Activated T-cell treated with anti-CD3 and anti-CD28 coated beads, Interleukin-2, amount 50 U/mL, for 48 hours (primary cell): Measurements from ENCODE around the gene FRS3.
"Not testable (repeated sequence)": the region's sequence is repeated elsewhere in the genome, so short reads cannot be mapped to it uniquely, and the experiment has no call there.

Experiments
- DNase-seq, 2 experiments: peaks; one replicate each; pipeline ENCODE4 v3.0.0-alpha.2; 2020

The FRS3 gene

DNA sequence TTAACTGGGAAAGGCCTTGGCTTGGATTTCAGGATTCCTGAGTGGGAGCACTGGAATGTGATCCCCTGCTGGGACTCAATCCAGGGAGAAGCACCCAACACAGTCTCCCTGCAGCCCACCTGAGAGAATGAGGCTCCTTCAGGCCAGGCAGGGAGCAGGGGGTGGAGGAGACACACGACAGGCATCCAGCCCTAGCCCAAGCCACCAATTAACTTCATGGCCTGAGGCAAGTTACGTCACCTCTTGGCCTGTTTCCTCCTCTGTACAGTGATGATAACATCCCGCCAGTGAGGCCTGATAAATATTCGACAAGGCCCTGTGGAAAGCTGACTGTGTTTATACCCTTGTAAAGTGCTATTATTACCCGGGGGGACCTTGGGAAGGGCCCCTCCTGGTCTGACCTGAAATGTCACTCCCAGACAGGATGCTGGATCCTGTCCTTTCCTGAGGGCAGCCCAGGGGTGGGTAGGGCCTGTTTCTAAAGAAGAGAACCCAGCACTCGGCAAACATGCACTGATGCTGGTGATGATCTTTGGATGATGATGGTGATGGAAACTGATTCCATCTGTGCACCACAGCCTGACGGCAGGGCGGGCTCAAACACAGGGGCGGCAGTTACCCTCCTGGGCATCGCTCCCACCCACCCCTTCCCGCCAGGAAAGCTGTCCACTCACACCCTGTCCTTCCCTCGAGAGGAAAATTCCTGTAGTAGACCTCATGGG is 12.4 kb downstream of the FRS3 start:
- no peak for DNase-seq

DNA sequence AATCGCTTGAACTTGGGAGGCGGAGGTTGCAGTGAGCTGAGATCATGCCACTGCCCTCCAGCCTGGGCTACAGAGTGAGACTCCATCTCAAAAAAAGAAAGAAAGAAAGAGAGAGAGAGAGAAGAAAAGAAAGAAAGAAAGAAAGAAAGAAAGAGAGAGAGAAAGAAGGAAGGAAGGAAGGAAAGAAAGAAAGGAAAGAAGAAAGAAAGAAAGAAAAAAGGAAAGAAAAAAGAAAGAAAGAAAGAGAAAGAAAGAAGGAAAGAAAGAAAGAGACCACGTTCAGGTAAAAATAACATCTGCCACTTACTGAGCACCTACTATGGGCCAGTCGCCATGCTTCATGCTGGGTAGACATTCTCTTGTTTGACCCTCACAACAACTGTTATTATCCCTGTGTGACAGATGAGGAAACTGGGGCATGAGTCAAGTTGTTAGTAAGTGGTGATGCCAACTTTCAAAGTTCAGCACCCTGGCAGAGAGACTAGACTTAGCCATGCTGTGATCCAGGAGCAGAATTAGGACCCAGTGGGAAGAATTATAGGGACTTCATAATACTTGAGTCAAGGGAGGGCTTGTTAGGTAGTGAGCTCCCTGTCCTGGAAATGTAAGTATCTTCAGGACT is 13.5 kb downstream of the FRS3 start:
- DNase-seq: not testable (repeated sequence)

DNA sequence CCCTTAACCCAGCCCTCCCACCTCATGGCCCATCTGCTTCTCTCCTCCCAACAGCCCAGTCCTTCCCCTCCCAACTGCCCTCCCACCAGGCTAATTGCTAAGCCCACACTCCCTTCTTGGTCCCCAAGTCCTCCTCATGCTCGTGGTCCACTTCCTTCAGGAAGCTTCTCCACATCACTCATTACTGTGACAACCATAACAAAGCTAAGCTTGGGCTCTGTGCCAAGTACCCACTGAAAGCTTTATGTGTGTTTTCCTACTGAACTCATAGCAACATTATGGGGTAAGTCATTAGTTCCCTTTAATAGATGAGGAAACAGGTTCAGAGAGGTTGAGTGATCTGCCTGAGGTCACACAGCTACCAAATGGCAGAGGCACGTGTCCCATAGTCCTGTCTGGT is 16.2 kb downstream of the FRS3 start:
- DNase-seq: no peak

DNA sequence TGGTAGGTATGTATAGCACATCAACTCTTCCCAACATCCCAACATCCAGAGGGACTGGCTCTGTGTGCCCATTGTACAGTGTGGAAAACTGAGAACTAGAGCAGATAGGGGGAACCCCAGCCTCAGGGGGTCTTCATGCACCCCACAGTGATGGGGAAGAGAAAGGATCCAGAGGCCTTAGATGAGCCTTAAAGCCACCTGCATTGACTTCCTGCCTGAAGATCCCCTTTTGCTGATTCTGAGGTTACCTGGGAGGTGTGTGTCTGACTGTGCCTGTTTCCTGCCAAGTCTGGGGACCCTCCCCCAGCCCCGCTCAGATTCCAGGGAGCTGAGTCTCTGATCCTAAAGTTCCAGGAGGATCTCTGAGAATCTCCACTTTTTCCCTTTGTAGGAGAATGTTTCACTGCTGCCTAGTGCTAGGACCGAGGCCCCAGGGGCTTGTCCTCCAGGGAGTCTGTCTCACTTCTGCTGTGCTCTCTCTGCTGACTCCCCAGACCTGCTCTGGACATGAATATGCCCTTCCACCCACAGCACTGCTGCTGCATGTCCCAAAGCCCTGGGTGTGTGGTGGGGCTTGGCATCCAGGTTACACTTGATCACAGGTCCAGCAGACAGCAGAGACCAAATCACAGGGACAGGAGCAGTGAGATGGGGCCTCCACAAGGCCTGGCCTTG is 19.7 kb downstream of the FRS3 start:
- no peak for DNase-seq

DNA sequence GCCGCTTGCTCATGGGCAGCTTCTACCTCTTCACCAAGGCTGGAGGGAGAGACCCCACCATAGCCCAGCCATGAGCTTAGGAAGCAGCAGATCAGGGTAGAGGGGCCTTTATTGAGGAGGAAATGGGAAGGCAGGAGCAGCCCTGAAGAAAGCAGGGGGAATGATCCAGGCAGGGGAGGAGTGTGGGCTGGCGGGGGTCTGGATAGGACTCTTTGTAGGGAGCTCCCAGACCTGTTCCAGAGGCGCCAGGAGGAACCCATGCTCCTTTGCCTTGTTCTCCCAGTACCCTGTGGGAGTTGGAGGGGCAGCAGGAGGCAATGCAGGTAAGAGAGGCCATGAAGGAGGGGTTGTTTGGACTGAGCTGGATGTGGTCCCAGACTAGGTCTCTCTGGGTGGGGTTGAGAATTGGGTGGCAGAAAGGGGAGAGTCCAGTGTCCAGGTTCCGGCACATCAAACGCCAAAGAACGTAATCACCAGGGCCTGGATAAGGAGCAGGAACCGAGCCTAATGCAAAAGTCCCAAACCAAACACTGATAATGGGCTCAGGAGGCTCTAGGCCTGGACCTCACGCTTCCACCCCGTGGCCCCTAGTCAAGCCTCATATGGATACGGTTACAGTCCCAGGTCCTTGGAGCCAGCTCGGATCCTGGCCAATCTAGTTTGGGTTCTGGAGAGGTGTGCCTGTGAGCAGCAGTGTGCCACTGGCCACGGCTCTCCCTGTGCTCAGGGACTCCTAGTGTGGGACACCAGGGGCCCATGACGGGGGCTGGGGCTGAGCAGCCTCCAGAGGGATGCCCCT is 20.4 kb downstream of the FRS3 start:
- DNase-seq: no peak

DNA sequence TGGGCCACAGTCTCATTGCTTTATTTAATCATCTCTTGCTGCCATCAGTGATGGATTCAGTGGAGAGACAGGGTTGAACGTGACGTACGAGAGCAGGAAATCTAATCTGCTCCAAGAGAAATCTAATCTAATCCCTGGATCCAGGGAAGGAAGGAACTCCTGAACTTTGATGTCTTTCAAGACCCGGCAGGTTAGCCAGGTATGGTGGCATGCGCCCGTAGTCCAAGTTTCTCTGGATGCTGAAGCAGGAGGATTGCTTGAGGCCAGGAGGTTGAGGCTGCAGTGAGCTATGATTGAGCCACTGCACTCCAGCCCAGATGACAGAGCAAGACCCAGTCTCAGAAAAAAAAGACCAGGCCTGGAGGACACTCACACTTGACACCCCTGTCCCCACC is 21.1 kb downstream of the FRS3 start:
- no peak for DNase-seq

DNA sequence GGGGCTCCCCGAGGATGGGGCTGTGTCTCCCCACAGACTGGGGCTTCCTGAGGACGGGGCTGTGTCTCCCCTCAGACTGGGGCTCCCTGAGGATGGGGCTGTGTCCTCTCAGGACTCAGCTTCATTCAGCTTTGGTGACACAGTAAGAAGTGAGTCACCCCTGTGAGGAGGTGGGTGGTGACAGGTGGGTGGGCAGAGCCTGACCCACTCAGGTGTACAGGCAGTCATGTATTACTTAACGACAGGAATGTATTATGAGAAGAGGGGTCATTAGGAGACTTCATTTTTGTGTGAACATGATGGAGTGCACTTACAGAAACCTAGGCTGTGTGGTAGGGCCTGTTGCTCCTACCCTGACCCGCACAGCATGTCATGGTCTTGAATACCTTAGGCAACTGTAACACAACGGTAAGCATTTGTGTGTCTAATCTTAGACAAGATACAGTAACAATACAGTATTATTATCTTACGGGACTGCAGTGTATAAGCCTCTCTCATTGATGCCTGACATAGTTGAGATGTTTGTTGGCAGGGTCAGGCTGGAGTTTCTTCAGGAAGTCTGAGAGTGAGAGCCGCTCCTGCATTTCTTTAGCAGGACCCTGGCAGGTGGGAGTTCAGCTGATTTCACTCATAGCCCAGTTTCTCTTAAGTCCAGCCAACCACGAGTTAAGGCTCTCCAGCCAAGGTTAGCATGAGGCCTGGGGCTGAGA is 21.6 kb downstream of the FRS3 start:
- no peak for DNase-seq

DNA sequence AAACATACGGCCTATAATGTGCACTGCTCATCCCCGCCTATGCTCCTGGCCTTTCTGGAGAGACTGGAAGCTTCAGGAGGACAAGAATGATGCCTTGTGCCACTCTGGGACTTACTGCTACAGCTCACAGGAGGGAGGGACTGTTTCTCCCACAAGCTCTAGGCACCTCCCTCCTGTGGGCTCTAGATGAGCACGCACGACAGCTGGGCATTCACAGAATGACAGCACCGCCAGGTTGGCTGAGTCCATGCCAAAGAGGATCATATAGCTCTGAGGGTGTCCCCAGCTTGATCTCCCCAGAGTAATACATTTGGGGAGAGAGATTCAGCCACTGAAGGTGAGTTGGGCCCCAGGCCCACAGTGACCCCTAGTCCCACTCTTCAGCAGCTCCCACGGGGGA is 22.4 kb downstream of the FRS3 start:
- DNase-seq: no peak

DNA sequence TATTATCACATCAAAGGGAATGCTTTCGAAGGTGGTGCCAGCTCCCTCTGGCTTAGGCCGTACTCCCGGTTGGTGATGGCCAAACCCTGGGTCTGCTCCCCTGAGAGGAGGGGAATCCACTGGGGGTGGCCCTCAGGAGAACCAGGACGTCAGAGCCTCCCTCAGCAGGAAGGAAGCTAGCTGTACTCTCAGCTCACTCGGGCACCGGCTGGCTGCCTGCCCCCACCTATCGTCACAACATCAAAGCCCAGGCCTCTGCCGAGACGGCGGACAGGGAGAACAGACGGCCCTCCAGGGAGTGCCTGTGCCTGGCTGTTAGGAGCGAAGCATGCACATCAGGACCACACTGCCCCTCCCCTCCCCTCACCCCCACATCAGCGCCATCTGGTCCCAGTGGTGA is 23.3 kb downstream of the FRS3 start:
- no peak for DNase-seq

DNA sequence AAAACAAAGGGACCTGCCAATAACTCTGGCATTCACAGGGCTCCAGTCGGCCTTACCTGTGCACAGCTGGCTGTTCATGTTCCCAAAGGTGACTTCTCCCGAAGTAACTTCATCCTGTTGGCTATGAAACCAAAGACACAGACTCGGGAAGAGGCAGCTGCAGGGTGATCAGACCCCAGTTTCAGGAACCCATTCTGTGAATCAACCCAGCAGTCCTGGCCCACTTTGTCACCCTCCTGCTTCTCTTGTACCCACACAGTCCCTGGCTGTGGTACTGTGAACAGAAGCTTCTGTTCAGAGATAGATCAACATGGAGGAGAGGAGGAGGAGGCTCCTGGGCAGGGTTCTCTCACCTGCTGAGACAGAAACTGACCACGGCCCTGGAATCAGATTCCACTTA is 23.8 kb downstream of the FRS3 start:
- DNase-seq: no peak

DNA sequence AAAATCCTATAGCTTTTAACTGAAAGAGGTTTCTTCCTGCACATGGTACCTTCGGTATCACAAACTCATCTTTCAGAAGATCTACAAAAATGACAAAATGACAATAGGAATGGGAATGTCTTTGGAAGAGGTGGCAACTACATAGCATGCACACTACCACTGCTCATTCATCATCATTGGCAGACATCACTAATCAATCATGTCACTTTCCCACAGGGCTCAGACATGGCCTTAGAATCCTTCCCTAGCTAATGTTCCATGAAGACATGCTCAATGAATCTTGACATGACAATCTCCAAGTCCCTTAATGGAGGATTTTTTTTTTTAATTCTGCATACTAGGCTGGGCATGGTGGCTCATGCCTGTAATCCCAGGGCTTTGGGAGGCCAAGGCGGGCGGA is 29.3 kb downstream of the FRS3 start:
- no peak for DNase-seq

DNA sequence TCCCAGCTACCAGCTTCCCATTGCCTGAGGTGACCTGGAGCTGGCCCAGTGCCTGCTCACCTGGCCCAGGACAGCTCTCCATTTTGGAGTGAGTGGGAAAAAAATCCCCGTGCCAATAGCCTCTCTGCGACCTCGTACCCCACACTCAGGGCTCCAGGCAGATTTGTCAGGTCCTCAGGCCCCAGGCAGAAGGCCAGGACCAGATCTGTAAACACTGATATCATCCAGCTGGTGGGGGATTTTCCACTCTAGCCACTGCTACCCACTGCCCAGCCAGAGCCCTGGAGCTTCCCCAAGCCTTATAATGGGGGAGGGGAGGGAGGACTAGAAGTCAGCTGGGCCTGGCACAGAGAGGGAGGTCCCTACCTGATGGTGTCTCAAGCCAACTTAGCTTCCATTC is 31.2 kb downstream of the FRS3 start:
- no peak for DNase-seq

DNA sequence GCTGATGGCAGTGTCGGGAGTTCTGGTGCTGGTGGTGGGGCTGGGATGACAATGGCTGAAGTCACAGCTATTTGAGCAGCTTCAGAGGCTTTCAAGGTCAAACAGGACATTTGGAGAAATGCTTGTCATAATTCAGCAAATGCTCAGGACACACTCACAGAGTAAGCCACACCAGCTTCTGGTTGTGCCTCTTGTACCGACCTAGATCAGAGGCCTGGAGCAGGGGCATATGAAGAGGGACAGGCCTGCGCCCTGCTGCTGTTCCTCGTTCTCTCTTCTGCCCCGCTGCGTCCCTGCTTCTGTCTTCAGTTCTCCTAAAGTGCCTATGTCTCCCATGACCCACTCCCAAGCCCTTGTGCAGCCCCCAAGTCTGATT is 31.6 kb downstream of the FRS3 start:
- DNase-seq: no peak

DNA sequence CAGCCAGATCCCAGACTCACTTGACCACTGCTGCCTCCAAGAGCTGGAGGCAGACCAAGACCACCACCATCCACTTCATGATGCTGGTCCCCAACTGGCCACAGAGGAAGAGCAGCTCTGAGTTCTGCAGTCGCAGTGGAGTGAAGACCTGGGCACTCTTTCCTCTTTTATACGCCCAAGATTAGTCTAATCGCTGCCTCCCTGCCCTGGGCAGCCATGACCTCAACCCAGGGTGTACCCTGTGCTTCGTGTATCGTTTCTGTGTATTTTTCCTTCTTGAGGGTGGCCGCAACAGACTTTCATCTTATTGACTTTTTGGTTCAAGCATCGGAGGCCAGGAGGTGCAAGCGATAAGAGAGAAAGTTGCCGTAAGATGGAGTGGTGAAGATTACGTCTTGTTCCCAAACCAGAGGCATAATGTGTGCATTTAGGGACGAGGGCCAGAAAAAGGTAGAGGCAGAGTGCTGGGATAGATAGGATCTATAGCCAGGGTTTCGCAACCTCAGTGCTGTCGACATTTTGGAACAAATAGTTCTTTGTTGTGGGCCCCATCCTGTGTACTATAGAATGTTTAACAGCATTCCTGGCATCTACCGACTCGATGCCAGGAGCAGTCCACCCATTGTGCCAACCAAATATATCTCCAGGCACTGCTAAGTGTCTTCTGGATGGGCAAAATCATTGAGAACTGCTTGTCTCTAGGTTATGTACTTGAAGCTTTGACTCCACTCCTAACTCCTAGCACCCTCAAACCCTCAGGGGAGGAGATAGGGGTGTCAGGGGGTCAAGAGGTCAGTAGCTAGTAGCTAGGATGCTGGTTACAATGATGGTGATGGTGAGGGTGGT is 32.2 kb downstream of the FRS3 start, which contains the start of gene PGC:
Gene PGC, minus strand, starts transcription at position 142 of the 846 bp plus-strand sequence. Its CDS starts 63 bp downstream, at position 79.
- no peak for DNase-seq

DNA sequence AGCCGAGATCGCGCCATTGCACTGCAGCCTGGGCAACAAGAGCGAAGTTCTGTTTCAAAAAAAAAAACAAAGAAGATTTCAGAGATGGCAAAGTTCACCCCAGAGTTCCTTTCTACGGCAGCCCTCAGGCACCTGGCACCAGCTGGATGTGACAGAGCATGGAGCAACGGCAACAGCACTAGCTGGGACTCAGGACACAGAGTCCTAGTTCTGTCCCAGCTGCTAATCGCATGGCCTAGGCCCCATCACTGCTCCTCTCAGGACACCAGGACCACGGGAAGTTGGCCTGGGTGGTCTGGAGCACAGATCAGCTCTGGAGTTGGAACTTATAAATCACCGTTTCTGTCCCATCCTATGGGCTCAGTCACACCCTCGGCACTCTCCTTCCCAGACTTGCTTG is 33.6 kb downstream of the FRS3 start:
- DNase-seq: no peak

DNA sequence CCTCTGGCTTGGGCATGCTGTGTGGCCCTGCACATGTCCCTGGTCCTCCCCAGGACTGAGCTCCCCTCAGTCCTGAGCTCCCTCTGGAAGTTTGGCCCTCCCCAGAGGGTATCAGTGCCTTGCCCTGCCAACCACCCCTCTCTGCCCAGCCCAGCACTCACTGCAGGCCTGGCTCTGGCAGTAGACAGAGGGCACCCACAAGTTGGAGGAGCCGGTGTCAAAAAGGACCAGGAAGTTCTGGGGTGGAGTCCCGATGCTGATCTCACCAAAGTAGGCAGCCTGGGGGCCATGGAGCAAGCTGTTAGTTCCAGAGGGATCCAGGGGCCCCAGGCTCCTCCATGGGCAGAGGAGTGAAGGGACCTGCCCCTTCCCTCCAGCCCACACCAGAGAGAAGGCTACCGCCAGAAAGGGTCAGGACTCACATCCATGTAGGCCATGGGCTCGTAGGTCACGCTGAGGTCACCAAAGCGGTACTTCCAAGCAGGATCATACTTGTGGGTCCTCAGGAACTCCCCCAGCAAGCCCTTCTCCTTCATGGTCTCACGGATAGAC is 35.4 kb downstream of the FRS3 start:
- no peak for DNase-seq

DNA sequence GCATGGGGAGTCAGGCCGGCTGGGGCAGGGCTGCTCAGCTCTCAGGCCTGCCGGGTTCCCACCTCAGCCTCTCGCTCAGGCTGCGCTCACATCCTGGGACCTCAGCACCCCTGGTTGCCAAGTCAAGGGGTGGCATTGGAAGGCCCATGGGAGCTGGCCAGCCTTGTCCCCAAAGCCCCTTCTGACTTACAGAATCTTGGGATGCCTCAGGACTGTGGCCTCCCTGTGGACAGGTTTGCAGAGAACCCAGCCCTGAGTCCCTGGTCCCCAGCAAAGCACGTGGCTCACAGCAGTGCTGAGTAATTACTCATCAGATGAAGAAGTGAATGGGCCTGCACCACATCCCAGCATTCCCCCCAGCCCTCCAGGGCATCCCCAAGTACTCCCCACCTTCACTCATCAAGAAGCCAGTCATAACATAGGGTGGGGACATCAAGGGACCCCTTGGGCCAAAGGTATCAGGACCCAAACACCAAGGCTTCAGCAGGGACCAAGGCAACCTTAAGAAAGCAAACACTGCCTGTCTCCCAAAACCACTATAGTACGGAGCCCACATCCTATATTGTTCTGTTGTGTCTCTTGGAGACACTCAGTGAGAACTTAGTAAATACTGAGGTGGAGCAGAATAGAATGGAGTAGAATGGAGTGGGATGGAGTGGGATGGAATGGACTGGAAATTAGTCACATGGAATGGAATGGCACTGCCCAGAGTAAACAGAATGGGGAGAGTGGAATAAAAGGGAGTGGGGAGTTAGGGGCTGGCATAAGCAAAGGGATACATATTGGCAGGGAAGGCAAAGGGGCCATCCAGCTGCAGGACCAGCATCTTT is 36.1 kb downstream of the FRS3 start:
- DNase-seq: no peak

DNA sequence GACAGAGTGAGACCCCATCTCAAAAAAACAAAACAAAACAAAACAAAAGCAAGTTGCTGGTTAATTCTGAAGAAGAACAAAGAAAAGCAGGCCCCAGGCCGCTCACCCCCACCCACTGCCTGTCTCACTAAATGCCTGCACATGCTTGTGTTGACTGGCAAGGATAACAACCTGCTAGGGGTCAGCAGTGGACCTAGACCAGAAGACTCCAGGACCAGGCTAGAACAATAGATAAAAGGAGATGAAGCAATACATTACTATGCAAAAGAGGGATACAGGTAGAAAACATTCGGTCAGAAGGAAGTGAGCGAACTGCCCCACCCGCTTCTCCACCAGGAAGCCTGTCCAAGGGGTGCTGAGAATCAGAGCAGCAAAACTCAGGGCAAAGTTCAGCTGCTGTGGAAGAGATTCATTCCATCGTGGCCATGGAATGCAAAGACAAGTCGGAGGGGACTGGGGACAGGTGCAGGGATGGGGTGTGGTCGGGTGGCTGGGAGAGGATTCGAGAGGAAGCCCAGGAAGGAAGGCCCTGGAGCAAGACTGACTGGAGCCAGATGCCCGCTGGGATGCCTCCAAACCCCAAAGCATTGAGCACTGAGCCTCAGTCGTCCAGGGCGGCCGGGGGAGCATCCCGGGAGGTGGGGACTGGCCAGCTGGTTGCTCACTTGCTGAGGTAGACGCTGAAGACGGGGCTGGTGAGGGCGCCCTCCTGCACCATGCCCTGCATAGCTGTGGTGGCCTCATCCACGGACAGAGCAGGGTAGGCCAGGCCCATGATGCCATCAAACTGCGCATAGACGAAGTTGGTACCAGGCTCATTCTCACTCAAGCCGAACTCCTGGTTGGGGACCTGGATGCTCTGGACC is 37.8 kb downstream of the FRS3 start:
- no peak for DNase-seq

DNA sequence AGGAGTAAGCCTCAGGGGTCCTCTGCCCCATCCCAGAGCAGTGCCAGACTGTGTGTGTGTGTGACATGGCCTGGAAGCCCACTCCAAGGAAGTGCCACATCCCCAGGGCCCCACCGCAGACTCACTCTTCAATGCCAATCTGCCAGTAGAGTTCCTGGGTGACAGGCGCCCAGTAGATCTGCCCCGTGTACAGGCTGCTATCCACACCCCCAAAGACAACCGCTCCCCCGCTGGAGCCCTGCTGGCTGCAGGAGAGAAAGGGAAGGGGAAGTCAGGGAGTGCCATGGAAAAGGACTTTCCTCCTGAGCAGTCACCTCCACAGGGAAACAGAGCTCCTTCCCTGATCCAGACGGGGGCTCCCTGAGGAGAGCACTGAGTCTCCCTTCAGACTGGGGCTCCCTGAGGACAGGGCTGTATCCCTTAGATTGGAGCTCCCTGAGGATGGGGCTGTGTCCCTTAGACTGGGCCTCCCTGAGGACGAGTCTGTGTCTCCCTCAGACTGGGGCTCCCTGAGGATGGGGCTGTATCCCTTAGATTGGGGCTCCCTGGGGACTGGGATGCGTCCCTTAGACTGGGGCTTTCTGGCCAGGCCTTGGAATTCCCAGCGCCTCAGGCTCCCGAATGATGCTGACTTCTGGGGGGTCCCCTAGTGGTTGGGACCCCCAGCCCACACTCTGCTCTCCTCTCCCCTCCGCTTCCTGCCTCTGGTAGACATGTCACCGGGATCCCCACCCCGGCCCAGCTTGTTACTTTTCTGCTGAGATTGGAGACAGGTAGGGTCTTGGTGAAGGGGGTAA is 39.1 kb downstream of the FRS3 start:
- no peak for DNase-seq
